ENCODE data around the gene CHERP.

Gene CHERP

GRCh38 chr19:16575861-16576689 lies 33.8 kb upstream of the CHERP start:
- no peak for DNase-seq (ENCODE audit: low read depth)
- no peak for TF ChIP-seq CTCF (IDR thresholded peaks at IDR 0.05; ENCODE audit: control insufficient read depth, insufficient read depth, low read depth, low read length, missing control alignments)
- H3K4me3 ChIP-seq (ENCODE audit: control insufficient read depth, low read depth, low read length), result no peak overlapping the region

GRCh38 chr19:16575282-16575681 lies 33.0 kb upstream of the CHERP start:
- TF ChIP-seq CTCF (IDR thresholded peaks at IDR 0.05; ENCODE audit: control insufficient read depth, insufficient read depth, low read depth, low read length, missing control alignments), result no peak
- DNase-seq (ENCODE audit: low read depth), result no peak
- no peak overlapping the region for H3K4me3 ChIP-seq (ENCODE audit: control insufficient read depth, low read depth, low read length)

GRCh38 chr19:16573925-16574324 lies 31.7 kb upstream of the CHERP start:
- TF ChIP-seq CTCF (IDR thresholded peaks at IDR 0.05; ENCODE audit: control insufficient read depth, insufficient read depth, low read depth, low read length, missing control alignments), result no peak
- no peak for DNase-seq (ENCODE audit: low read depth)
- H3K4me3 ChIP-seq (ENCODE audit: control insufficient read depth, low read depth, low read length), result no peak overlapping the region

GRCh38 chr19:16573296-16573695 lies 31.1 kb upstream of the CHERP start:
- peak overlapping the region; percentile 94 for H3K4me3 ChIP-seq (ENCODE audit: control insufficient read depth, low read depth, low read length)
- TF ChIP-seq CTCF (IDR thresholded peaks at IDR 0.05; ENCODE audit: control insufficient read depth, insufficient read depth, low read depth, low read length, missing control alignments), result no peak
- no peak for DNase-seq (ENCODE audit: low read depth)

- TF ChIP-seq CTCF (IDR thresholded peaks at IDR 0.05; ENCODE audit: control insufficient read depth, insufficient read depth, low read depth, low read length, missing control alignments), result no peak
- DNase-seq (ENCODE audit: low read depth), result peak; percentile 68
- H3K4me3 ChIP-seq (ENCODE audit: control insufficient read depth, low read depth, low read length), result peak within 1 kb of the TSS; percentile 94
Observed at GRCh38 chr19:16572332-16573211, 30.3 kb upstream of the CHERP start, which contains the start of gene SLC35E1. TSS of gene SLC35E1 (minus strand) at chr19:16572415. CDS start at chr19:16572364, 51 bp downstream.

GRCh38 chr19:16571822-16572331 lies 29.6 kb upstream of the CHERP start:
- DNase-seq (ENCODE audit: low read depth), result no peak
- H3K4me3 ChIP-seq (ENCODE audit: control insufficient read depth, low read depth, low read length), result peak overlapping the region; percentile 76
- no peak for TF ChIP-seq CTCF (IDR thresholded peaks at IDR 0.05; ENCODE audit: control insufficient read depth, insufficient read depth, low read depth, low read length, missing control alignments)
